A673 (cell line): ENCODE results near the gene MITF. TPM values are rescaled to one million over a fixed set of nuclear protein-coding genes. Genes with fewer than 3 reads are reported as not detected.

Experiments used
- BruUV-seq: library from RNA; stranded (reverse); fragments of 400-500 nt; replicated peaks from 2 replicates; lab custom pipeline; 2021; lab: Mats Ljungman, UMichigan
- CTCF ChIA-PET: fragments of 300-600 bp; sonication (Branson Sonifier 250); formaldehyde crosslinking; loops from one replicate; lab custom pipeline; 2022; ENCODE audit warnings: antibody characterized with exemption; lab: Charles Lee
- POLR2A ChIA-PET: fragments of 300-600 bp; sonication (Branson Sonifier 250); formaldehyde crosslinking; loops from one replicate; lab custom pipeline; 2022; ENCODE audit warnings: antibody characterized with exemption; ENCODE audit not compliant: low non-redundant PET; lab: Charles Lee
- DNase-seq: peaks from one replicate; pipeline ENCODE4 v3.0.0-alpha.2; 2015; ENCODE audit warnings: low spot score
- H3K27ac ChIP-seq: fragments of 200-600 bp; sonication (generic); 2 replicates; pipeline ENCODE4 v1.5.1; 2016; ENCODE audit warnings: mixed run types, low read depth, mild to moderate bottlenecking, mixed read lengths, antibody characterized with exemption, low read length; ENCODE audit not compliant: poor library complexity, severe bottlenecking
- H3K27me3 ChIP-seq: fragments of 200-600 bp; sonication (generic); replicated peaks from 2 replicates; pipeline ENCODE4 v1.6.1; 2017; ENCODE audit warnings: mixed run types, low read depth, mild to moderate bottlenecking, mixed read lengths, antibody characterized with exemption, low read length; ENCODE audit not compliant: insufficient read depth, poor library complexity
- H3K36me3 ChIP-seq: fragments of 200-600 bp; sonication (generic); 2 replicates; pipeline ENCODE4 v1.6.1; 2016; ENCODE audit warnings: mixed run types, mild to moderate bottlenecking, mixed read lengths, antibody characterized with exemption, low read length; ENCODE audit not compliant: insufficient read depth, poor library complexity, severe bottlenecking
- H3K4me1 ChIP-seq: fragments of 200-600 bp; sonication (generic); 2 replicates; pipeline ENCODE4 v1.6.1; 2017; ENCODE audit warnings: mixed run types, mild to moderate bottlenecking, mixed read lengths, antibody characterized with exemption, low read length; ENCODE audit not compliant: insufficient read depth, poor library complexity, severe bottlenecking
- H3K4me3 ChIP-seq: fragments of 200-600 bp; sonication (generic); 2 replicates; pipeline ENCODE4 v1.5.1; 2016; ENCODE audit warnings: low read depth, mixed run types, mild to moderate bottlenecking, mixed read lengths, low read length; ENCODE audit not compliant: poor library complexity, severe bottlenecking
- H3K9me3 ChIP-seq: fragments of 200-600 bp; sonication (generic); 2 replicates; pipeline ENCODE4 v1.6.1; 2016; ENCODE audit warnings: mixed run types, low read depth, mild to moderate bottlenecking, mixed read lengths, antibody characterized with exemption, low read length; ENCODE audit not compliant: poor library complexity, severe bottlenecking
- EZH2 ChIP-seq: fragments of 200-600 bp; sonication (generic); IDR thresholded peaks from 2 replicates; pipeline ENCODE4 v1.6.1; 2017; ENCODE audit warnings: borderline replicate concordance, low read depth, mild to moderate bottlenecking, mixed read lengths, antibody characterized with exemption, low read length; ENCODE audit not compliant: poor library complexity, severe bottlenecking
- intact Hi-C: fragments of 100-400 bp; cut with micrococcal nuclease; formaldehyde crosslinking; loops from one replicate; pipeline ENCODE4 v1.10.0; 2022; ENCODE audit not compliant: unreplicated experiment
- total RNA-seq: library from RNA; stranded (reverse); gene quantifications from 2 replicates; pipeline ENCODE4 v1.2.3, GENCODE V29; 2021
- TF ChIP-seq, protein P1 (sequence below): fragments of 300-800, 200-600 bp; sonication (generic); conservative IDR thresholded peaks from 2 replicates; pipeline ENCODE4 v1.5.1; 2017; ENCODE audit warnings: low read depth, mild to moderate bottlenecking, antibody characterized with exemption, low read length, moderate library complexity, mixed read lengths

Gene MITF
- total RNA-seq, 1 experiment from 2014 or later = 0.52 TPM

GRCh38 chr3:69896095-69896494, 156.8 kb downstream of the MITF start:
- intact Hi-C loops = no loop called here
- Histone ChIP-seq H3K4me1 (no peaks in the 10 kb centered on the region), H3K9me3 (no peaks in the 10 kb centered on the region), H3K4me3 (no peak overlapping the region), H3K27ac (no peak overlapping the region), H3K27me3 (no peaks in the 10 kb centered on the region), H3K36me3 (no peaks in the 10 kb centered on the region)
- BruUV-seq = no TSS peak
- no peak for DNase-seq
- TF ChIP-seq EZH2 = no peak
- TF ChIP-seq, protein P1, sequence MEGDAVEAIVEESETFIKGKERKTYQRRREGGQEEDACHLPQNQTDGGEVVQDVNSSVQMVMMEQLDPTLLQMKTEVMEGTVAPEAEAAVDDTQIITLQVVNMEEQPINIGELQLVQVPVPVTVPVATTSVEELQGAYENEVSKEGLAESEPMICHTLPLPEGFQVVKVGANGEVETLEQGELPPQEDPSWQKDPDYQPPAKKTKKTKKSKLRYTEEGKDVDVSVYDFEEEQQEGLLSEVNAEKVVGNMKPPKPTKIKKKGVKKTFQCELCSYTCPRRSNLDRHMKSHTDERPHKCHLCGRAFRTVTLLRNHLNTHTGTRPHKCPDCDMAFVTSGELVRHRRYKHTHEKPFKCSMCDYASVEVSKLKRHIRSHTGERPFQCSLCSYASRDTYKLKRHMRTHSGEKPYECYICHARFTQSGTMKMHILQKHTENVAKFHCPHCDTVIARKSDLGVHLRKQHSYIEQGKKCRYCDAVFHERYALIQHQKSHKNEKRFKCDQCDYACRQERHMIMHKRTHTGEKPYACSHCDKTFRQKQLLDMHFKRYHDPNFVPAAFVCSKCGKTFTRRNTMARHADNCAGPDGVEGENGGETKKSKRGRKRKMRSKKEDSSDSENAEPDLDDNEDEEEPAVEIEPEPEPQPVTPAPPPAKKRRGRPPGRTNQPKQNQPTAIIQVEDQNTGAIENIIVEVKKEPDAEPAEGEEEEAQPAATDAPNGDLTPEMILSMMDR = no peak
- ChIA-PET POLR2A (no interaction called here), CTCF (no interaction called here)

DNA sequence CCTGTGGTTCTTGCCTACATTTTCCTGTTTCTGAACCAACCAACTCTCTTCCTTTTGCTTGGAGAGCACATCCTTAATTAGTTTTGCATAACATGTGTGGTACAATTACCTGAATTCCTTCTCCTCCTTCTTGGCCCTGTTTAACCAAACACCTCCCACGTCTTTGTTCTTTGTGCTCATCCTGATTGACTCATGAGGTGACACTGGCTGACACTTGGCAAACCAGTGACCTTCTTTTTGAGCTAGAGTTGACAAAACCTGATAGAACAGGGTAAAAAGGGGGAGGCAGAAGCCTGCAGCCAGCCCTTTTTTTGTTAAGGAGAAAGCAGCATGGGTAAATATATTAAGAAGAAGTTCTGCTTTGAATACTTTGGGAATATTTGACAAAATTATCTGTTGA, 161.1 kb downstream of the MITF start:
- ChIA-PET CTCF (no interaction called here), POLR2A (no interaction called here)
- no TSS peak for BruUV-seq
- no peak overlapping the region for H3K4me3 ChIP-seq
- H3K27ac ChIP-seq = no peak overlapping the region
- no peaks in the 10 kb centered on the region for H3K36me3 ChIP-seq
- DNase-seq = no peak
- H3K27me3 ChIP-seq = no peaks in the 10 kb centered on the region
- intact Hi-C loops = no loop called here
- no peaks in the 10 kb centered on the region for H3K4me1 ChIP-seq
- no peaks in the 10 kb centered on the region for H3K9me3 ChIP-seq
- no peak for TF ChIP-seq EZH2
- TF ChIP-seq, protein P1 = no peak

- TF ChIP-seq EZH2 = no peak
- TF ChIP-seq, protein P1 = no peak
- H3K36me3 ChIP-seq = no peaks in the 10 kb centered on the region
- H3K27me3 ChIP-seq = no peaks in the 10 kb centered on the region
- POLR2A ChIA-PET = no interaction called here
- no TSS peak for BruUV-seq
- no peak overlapping the region for H3K27ac ChIP-seq
- no peaks in the 10 kb centered on the region for H3K4me1 ChIP-seq
- no peak for DNase-seq
- CTCF ChIA-PET = no interaction called here
- H3K9me3 ChIP-seq = no peaks in the 10 kb centered on the region
- H3K4me3 ChIP-seq = no peak overlapping the region
- intact Hi-C loops = no loop called here
Measured at GRCh38 chr3:69901802-69902201, 162.5 kb downstream of the MITF start.
